GM18907 (cell line): ENCODE measurements around the gene IGFBP1.

Experiments
- ATAC-seq: cut with Tn5 transposase; IDR thresholded peaks from one replicate; pipeline ENCODE4 v1.9.1; 2021; ENCODE audit warnings: mild to moderate bottlenecking, moderate library complexity; ENCODE audit not compliant: unreplicated experiment

Gene IGFBP1

GRCh38 chr7:45880433-45880860 lies 7.8 kb upstream of the IGFBP1 start:
- no peak for ATAC-seq

- no peak for ATAC-seq
These were observed 7.0 kb upstream of the IGFBP1 start for GRCh38 chr7:45881280-45881758.

- ATAC-seq = no peak
These were observed 6.4 kb upstream of the IGFBP1 start for GRCh38 chr7:45881759-45882464.

- no peak for ATAC-seq
These were observed 5.8 kb upstream of the IGFBP1 start for GRCh38 chr7:45882465-45882810.

GRCh38 chr7:45884136-45884535 lies 4.2 kb upstream of the IGFBP1 start:
- ATAC-seq = no peak

GRCh38 chr7:45885264-45885882 lies 2.9 kb upstream of the IGFBP1 start:
- no peak for ATAC-seq

GRCh38 chr7:45886931-45887667 lies 1.2 kb upstream of the IGFBP1 start:
- ATAC-seq = no peak

- ATAC-seq = no peak
These were observed 692 bp downstream of the IGFBP1 start for GRCh38 chr7:45888993-45889366.

- no peak for ATAC-seq
These were observed 1.2 kb downstream of the IGFBP1 start for GRCh38 chr7:45889367-45890067.

- no peak for ATAC-seq
These were observed 2.0 kb downstream of the IGFBP1 start for GRCh38 chr7:45890125-45890901.

- no peak for ATAC-seq
These were observed 2.7 kb downstream of the IGFBP1 start for GRCh38 chr7:45890902-45891461.

- ATAC-seq = no peak
These were observed 3.4 kb downstream of the IGFBP1 start for GRCh38 chr7:45891462-45892402.

GRCh38 chr7:45892407-45893035 lies 4.2 kb downstream of the IGFBP1 start:
- ATAC-seq = no peak

GRCh38 chr7:45893374-45893995 lies 5.2 kb downstream of the IGFBP1 start:
- ATAC-seq = no peak

- ATAC-seq = no peak
These were observed 5.8 kb downstream of the IGFBP1 start for GRCh38 chr7:45893996-45894664.

- ATAC-seq = no peak
These were observed 6.4 kb downstream of the IGFBP1 start for GRCh38 chr7:45894665-45895062.

GRCh38 chr7:45897042-45897690 lies 8.9 kb downstream of the IGFBP1 start:
- no peak for ATAC-seq
